PC-9 (cell line): ENCODE measurements around the gene IL3RA. TPM values are rescaled to one million over a fixed set of nuclear protein-coding genes. Genes with fewer than 3 reads are reported as not detected.

Experiments
- BruUV-seq: library from RNA; stranded (reverse); fragments of 400-500 nt; replicated peaks from 2 replicates; lab custom pipeline; 2021; lab: Mats Ljungman, UMichigan
- CTCF ChIA-PET: fragments of 300-600 bp; sonication (Branson Sonifier 250); formaldehyde crosslinking; loops from one replicate; lab custom pipeline; 2022; ENCODE audit warnings: antibody characterized with exemption; lab: Charles Lee
- POLR2A ChIA-PET: fragments of 300-600 bp; sonication (Branson Sonifier 250); formaldehyde crosslinking; loops from one replicate; lab custom pipeline; 2022; ENCODE audit warnings: antibody characterized with exemption; ENCODE audit not compliant: unreplicated experiment; lab: Charles Lee
- DNase-seq, 2 experiments: peaks; one replicate each; pipeline versions ENCODE4 v3.0.0 to v3.0.0-alpha.2; 2015 to 2022; ENCODE audit warnings: mixed read lengths in 1 of 2
- H2AFZ ChIP-seq: fragments of 200-600 bp; sonication (generic); 2 replicates; pipeline ENCODE4 v1.8.1; 2017; ENCODE audit warnings: antibody characterized with exemption
- H3F3A ChIP-seq: fragments of 200-600 bp; sonication (generic); 2 replicates; pipeline ENCODE4 v1.8.1; 2017; ENCODE audit warnings: antibody characterized with exemption, mild to moderate bottlenecking, low read depth; ENCODE audit not compliant: insufficient read depth
- H3K27ac ChIP-seq: fragments of 200-600 bp; sonication (generic); 2 replicates; pipeline ENCODE4 v1.6.1; 2016; ENCODE audit warnings: mixed run types
- H3K27me3 ChIP-seq: fragments of 200-600 bp; sonication (generic); 2 replicates; pipeline ENCODE4 v1.6.1; 2016; ENCODE audit warnings: low read depth, mixed run types; ENCODE audit not compliant: insufficient read depth
- H3K36me3 ChIP-seq: fragments of 200-600 bp; sonication (generic); 2 replicates; pipeline ENCODE4 v1.6.1; 2016; ENCODE audit warnings: low read depth, mixed run types
- H3K4me1 ChIP-seq: fragments of 200-600 bp; sonication (generic); replicated peaks from 2 replicates; pipeline ENCODE4 v1.6.1; 2016; ENCODE audit warnings: mixed run types; ENCODE audit not compliant: insufficient read depth
- H3K4me2 ChIP-seq: fragments of 200-600 bp; sonication (generic); 2 replicates; pipeline ENCODE4 v1.6.1; 2017; ENCODE audit warnings: mixed run types
- H3K4me3 ChIP-seq: fragments of 200-600 bp; sonication (generic); 2 replicates; pipeline ENCODE4 v1.6.1; 2016; ENCODE audit warnings: mixed run types
- H3K79me2 ChIP-seq: fragments of 200-600 bp; sonication (generic); 2 replicates; pipeline ENCODE4 v1.6.1; 2017; ENCODE audit warnings: low read depth, mixed run types
- H3K9me2 ChIP-seq: fragments of 200-600 bp; sonication (generic); 2 replicates; pipeline ENCODE4 v1.8.1; 2017; ENCODE audit warnings: mild to moderate bottlenecking; ENCODE audit not compliant: insufficient read depth
- H3K9me3 ChIP-seq: fragments of 200-600 bp; sonication (generic); 2 replicates; pipeline ENCODE4 v1.8.1; 2016; ENCODE audit warnings: low read depth; ENCODE audit not compliant: insufficient read depth
- H4K20me1 ChIP-seq: fragments of 200-600 bp; sonication (generic); 2 replicates; pipeline ENCODE4 v1.8.1; 2017; ENCODE audit not compliant: insufficient read depth
- EZH2 ChIP-seq: fragments of 200-600 bp; sonication (generic); IDR thresholded peaks from 2 replicates; pipeline ENCODE4 v1.8.0; 2017; ENCODE audit warnings: antibody characterized with exemption, low read depth
- intact Hi-C: fragments of 100-400 bp; cut with micrococcal nuclease; formaldehyde crosslinking; loops from one replicate; pipeline ENCODE4 v1.10.0; 2022; ENCODE audit not compliant: unreplicated experiment
- total RNA-seq: library from RNA; stranded (reverse); gene quantifications from 2 replicates; pipeline ENCODE4 v1.2.3, GENCODE V29; 2021
- TF ChIP-seq, protein P1 (sequence below): fragments of 200-600 bp; sonication (generic); conservative IDR thresholded peaks from 2 replicates; pipeline ENCODE4 v1.6.1; 2017; ENCODE audit warnings: mixed run types, antibody characterized with exemption, mild to moderate bottlenecking, moderate library complexity

Gene IL3RA
- total RNA-seq, 1 experiment from 2014 or later: not detected

DNA sequence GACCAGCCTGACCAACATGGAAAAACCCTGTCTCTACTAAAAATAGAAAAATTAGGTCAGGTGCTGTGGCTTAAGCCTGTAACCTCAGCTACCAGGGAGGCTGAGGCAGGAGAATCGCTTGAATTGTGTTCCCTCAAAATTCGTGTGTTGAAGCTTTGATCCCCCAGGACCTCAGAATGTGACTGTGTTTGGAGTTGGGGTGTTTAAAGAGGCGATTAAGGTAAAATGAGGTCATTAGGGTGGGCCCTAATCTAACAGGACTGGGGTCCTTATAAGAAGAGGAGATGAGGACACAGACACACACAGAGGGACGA, 31.8 kb downstream of the IL3RA start:
- H3K27me3 ChIP-seq: no peaks in the 10 kb centered on the region
- ChIA-PET CTCF (no interaction called here), POLR2A (no interaction called here)
- no peak for DNase-seq
- no peak overlapping the region for H2AFZ ChIP-seq
- intact Hi-C loops: no loop called here
- no peak overlapping the region for H3K4me3 ChIP-seq
- H3K4me1 ChIP-seq: no peaks in the 10 kb centered on the region
- H3K79me2 ChIP-seq: no peaks in the 10 kb centered on the region
- no peak for TF ChIP-seq EZH2
- TF ChIP-seq, protein P1, sequence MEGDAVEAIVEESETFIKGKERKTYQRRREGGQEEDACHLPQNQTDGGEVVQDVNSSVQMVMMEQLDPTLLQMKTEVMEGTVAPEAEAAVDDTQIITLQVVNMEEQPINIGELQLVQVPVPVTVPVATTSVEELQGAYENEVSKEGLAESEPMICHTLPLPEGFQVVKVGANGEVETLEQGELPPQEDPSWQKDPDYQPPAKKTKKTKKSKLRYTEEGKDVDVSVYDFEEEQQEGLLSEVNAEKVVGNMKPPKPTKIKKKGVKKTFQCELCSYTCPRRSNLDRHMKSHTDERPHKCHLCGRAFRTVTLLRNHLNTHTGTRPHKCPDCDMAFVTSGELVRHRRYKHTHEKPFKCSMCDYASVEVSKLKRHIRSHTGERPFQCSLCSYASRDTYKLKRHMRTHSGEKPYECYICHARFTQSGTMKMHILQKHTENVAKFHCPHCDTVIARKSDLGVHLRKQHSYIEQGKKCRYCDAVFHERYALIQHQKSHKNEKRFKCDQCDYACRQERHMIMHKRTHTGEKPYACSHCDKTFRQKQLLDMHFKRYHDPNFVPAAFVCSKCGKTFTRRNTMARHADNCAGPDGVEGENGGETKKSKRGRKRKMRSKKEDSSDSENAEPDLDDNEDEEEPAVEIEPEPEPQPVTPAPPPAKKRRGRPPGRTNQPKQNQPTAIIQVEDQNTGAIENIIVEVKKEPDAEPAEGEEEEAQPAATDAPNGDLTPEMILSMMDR: no peak
- H3F3A ChIP-seq: no peaks in the 10 kb centered on the region
- no peaks in the 10 kb centered on the region for H3K9me3 ChIP-seq
- H3K4me2 ChIP-seq: no peak overlapping the region
- H3K27ac ChIP-seq: no peak overlapping the region
- no peaks in the 10 kb centered on the region for H4K20me1 ChIP-seq
- BruUV-seq: no TSS peak
- H3K9me2 ChIP-seq: no peaks in the 10 kb centered on the region
- H3K36me3 ChIP-seq: no peaks in the 10 kb centered on the region

DNA sequence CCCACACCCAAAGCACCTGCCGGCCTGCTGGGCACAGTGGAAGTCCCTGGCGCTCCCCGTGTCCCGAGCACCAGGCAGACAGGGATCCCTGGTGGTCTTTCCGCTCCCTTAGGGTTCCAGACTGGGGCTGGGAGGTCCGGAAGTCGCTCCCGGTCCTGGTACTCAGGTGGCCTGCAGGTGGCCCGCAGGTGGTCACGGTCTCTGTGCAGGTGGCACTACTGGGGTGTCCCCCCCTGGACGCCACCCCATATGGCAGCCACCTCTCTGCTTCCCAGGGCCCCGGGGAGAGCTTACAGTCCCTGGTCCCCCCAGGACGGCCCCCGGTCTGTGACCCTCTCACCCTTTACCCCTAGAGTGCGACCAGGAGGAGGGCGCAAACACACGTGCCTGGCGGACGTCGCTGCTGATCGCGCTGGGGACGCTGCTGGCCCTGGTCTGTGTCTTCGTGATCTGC, 41.7 kb downstream of the IL3RA start:
- Histone ChIP-seq H3K4me2 (no peak overlapping the region), H3K9me2 (no peaks in the 10 kb centered on the region), H3F3A (peaks cover 28% of the 10 kb centered on the region), H3K36me3 (no peaks in the 10 kb centered on the region), H3K4me1 (no peaks in the 10 kb centered on the region), H4K20me1 (peaks cover 20% of the 10 kb centered on the region), H3K27me3 (no peaks in the 10 kb centered on the region), H2AFZ (no peak overlapping the region), H3K9me3 (no peaks in the 10 kb centered on the region), H3K79me2 (no peaks in the 10 kb centered on the region), H3K4me3 (no peak overlapping the region), H3K27ac (no peak overlapping the region)
- DNase-seq: no peak
- ChIA-PET POLR2A (no interaction called here), CTCF (no interaction called here)
- intact Hi-C loops: no loop called here
- no TSS peak for BruUV-seq
- TF ChIP-seq EZH2: no peak
- TF ChIP-seq, protein P1: no peak

GRCh38 chrX:1380672-1381233, 44.2 kb downstream of the IL3RA start:
- peak in 1 of 2 experiments; percentile 40 for DNase-seq
- Histone ChIP-seq H2AFZ (no peak overlapping the region), H3K27me3 (no peaks in the 10 kb centered on the region), H3K4me2 (no peak overlapping the region), H3F3A (peaks cover 52% of the 10 kb centered on the region), H3K79me2 (no peaks in the 10 kb centered on the region), H3K4me3 (no peak overlapping the region), H4K20me1 (peaks cover 37% of the 10 kb centered on the region), H3K36me3 (peaks cover 11% of the 10 kb centered on the region), H3K9me2 (no peaks in the 10 kb centered on the region), H3K4me1 (peaks cover 8% of the 10 kb centered on the region; the same call in 1 of the 2 replicates), H3K9me3 (no peaks in the 10 kb centered on the region), H3K27ac (no peak overlapping the region)
- CTCF ChIA-PET: no interaction called here
- intact Hi-C loops: no loop called here
- POLR2A ChIA-PET: no interaction called here
- no TSS peak for BruUV-seq
- TF ChIP-seq, protein P1: no peak
- no peak for TF ChIP-seq EZH2
